HepG2 (cell line): ENCODE data around the gene SOCS1. TPM values are rescaled to one million over a fixed set of nuclear protein-coding genes. Genes with fewer than 3 reads are reported as not detected.

Experiments
- ATAC-seq: fragments of 200-7000 bp; cut with Tn5 transposase; 3 replicates; pipeline ENCODE4 v1.9.1; 2020; ENCODE audit warnings: mild to moderate bottlenecking, moderate library complexity
- BruUV-seq: library from RNA; stranded (reverse); fragments of 400-500 nt; replicated peaks from 2 replicates; lab custom pipeline; 2021; lab: Mats Ljungman, UMichigan
- CTCF ChIA-PET: fragments of 300-600 bp; formaldehyde crosslinking; extraction: SDS; loops from one replicate; lab custom pipeline; 2021; ENCODE audit warnings: low total read pairs, inconsistent platforms, low intra/inter-chr PET ratio; lab: Yijun Ruan, JAX
- POLR2A ChIA-PET: fragments of 350-600 bp; sonication (Branson Sonifier 250); formaldehyde crosslinking; loops from one replicate; lab custom pipeline; 2020; ENCODE audit warnings: antibody characterized with exemption, inconsistent platforms; lab: Yijun Ruan, JAX
- DNase-seq: peaks from one replicate; pipeline ENCODE4 v3.0.0-alpha.2; 2015; ENCODE audit warnings: low spot score
- FAIRE-seq: peaks from 3 replicates; lab custom pipeline; 2011; peaks lifted over from hg19 to GRCh38; lab: Jason Lieb, UNC
- H2AFZ ChIP-seq: one replicate; pipeline ENCODE4 v1.6.1; 2011; ENCODE audit warnings: low read length, inconsistent platforms
- H3K27ac ChIP-seq: fragments of 300-600 bp; 3 replicates; pipeline ENCODE4 v1.8.0; 2011; ENCODE audit warnings: mixed run types, mild to moderate bottlenecking, mixed read lengths, low read length, inconsistent platforms; ENCODE audit not compliant: insufficient read depth; ENCODE audit errors: extremely low read length
- H3K27me3 ChIP-seq, 2 experiments: fragments of 200-600 bp in 1 of 2; 2 replicates in 1 of 2; 3 replicates in 1 of 2; pipeline versions ENCODE4 v1.6.0 to v1.8.0; 2011; ENCODE audit warnings: low read length in 2 of 2, mild to moderate bottlenecking in 2 of 2, moderate library complexity in 2 of 2, inconsistent platforms in 1 of 2; ENCODE audit not compliant: insufficient read depth in 2 of 2, control insufficient read depth in 1 of 2
- H3K36me3 ChIP-seq, 2 experiments: fragments of 200-600 bp in 1 of 2; replicated peaks in 1 of 2; 2 replicates in 1 of 2; 3 replicates in 1 of 2; pipeline versions ENCODE4 v1.5.1 to v1.8.0; 2011; ENCODE audit warnings: low read length in 2 of 2, inconsistent platforms in 1 of 2; ENCODE audit not compliant: insufficient read depth in 2 of 2, control insufficient read depth in 1 of 2
- H3K4me1 ChIP-seq: 2 replicates; pipeline ENCODE4 v1.5.1; 2012; ENCODE audit warnings: low read length, inconsistent platforms; ENCODE audit not compliant: insufficient read depth
- H3K4me2 ChIP-seq: 2 replicates; pipeline ENCODE4 v1.6.0; 2011; ENCODE audit warnings: low read depth, low read length, inconsistent platforms
- H3K4me3 ChIP-seq, 3 experiments: fragments of 200-600 bp in 1 of 3; sonication (generic), shearing (Covaris generic) in 1 of 3; replicated peaks in 1 of 3; 2 replicates each; pipeline ENCODE4 v1.5.1; 2011 to 2016; ENCODE audit warnings: low read length in 3 of 3, inconsistent platforms in 2 of 3, low read depth in 2 of 3, mild to moderate bottlenecking in 2 of 3, control low read depth in 1 of 3, mixed read lengths in 1 of 3; ENCODE audit not compliant: insufficient read depth in 1 of 3
- H3K79me2 ChIP-seq: one replicate; pipeline ENCODE4 v1.6.1; 2011; ENCODE audit warnings: low read length, inconsistent platforms; ENCODE audit not compliant: insufficient read depth
- H3K9ac ChIP-seq: 2 replicates; pipeline ENCODE4 v1.6.0; 2011; ENCODE audit warnings: mild to moderate bottlenecking, low read depth, low read length, inconsistent platforms; ENCODE audit not compliant: insufficient read depth
- H3K9me3 ChIP-seq: 2 replicates; pipeline ENCODE4 v1.5.1; 2012; ENCODE audit warnings: mild to moderate bottlenecking, low read length
- H4K20me1 ChIP-seq: 2 replicates; pipeline ENCODE4 v1.6.0; 2011; ENCODE audit warnings: inconsistent platforms, mild to moderate bottlenecking, low read length, moderate library complexity; ENCODE audit not compliant: insufficient read depth
- ADNP ChIP-seq: sonication (generic); formaldehyde crosslinking; IDR thresholded peaks from 2 replicates; pipeline ENCODE4 v1.4.0; 2020; ENCODE audit warnings: missing genetic modification reagents
- ATF7 ChIP-seq, 2 experiments: fragments of 450-650 bp in 1 of 2; sonication (generic) in 1 of 2; formaldehyde crosslinking in 1 of 2; IDR thresholded peaks; 2 replicates each; pipeline versions ENCODE4 v1.4.0 to v1.6.1; 2016 to 2020; ENCODE audit warnings: antibody characterized with exemption in 1 of 2, mild to moderate bottlenecking in 1 of 2, missing genetic modification reagents in 1 of 2
- ATF7-NPFF ChIP-seq: sonication (generic); formaldehyde crosslinking; IDR thresholded peaks from 2 replicates; pipeline ENCODE4 v1.8.1; 2023; ENCODE audit warnings: mild to moderate bottlenecking, low read depth, missing genetic modification reagents, moderate library complexity
- BORCS8-MEF2B ChIP-seq: sonication (generic); formaldehyde crosslinking; IDR thresholded peaks from 2 replicates; pipeline ENCODE4 v1.8.0; 2022; ENCODE audit warnings: mild to moderate bottlenecking, missing genetic modification reagents
- CBX2 ChIP-seq, 2 experiments: fragments of 200-600 bp in 1 of 2; sonication (generic); formaldehyde crosslinking in 1 of 2; IDR thresholded peaks; 2 replicates each; pipeline versions ENCODE4 v1.7.0 to v1.8.1; 2018 to 2022; ENCODE audit warnings: low read depth in 2 of 2, low read length in 1 of 2, mild to moderate bottlenecking in 1 of 2, missing genetic modification reagents in 1 of 2
- CERS6 ChIP-seq: sonication (generic); formaldehyde crosslinking; IDR thresholded peaks from 2 replicates; pipeline ENCODE4 v1.5.0; 2020; ENCODE audit warnings: missing genetic modification reagents
- ERF ChIP-seq: IDR thresholded peaks from 2 replicates; pipeline ENCODE4 v1.6.1; 2018; ENCODE audit warnings: missing biosample characterization, missing genetic modification reagents
- GPN1 ChIP-seq: sonication (generic); formaldehyde crosslinking; IDR thresholded peaks from 2 replicates; pipeline ENCODE4 v1.5.1; 2020; ENCODE audit warnings: missing genetic modification reagents, borderline replicate concordance
- HDAC1 ChIP-seq: sonication (generic); formaldehyde crosslinking; IDR thresholded peaks from 2 replicates; pipeline ENCODE4 v1.5.1; 2020; ENCODE audit warnings: mild to moderate bottlenecking, missing genetic modification reagents
- IKZF1 ChIP-seq: fragments of 450-650 bp; IDR thresholded peaks from 2 replicates; pipeline ENCODE4 v1.7.1; 2016
- PRDM4 ChIP-seq: sonication (generic); formaldehyde crosslinking; IDR thresholded peaks from 2 replicates; pipeline ENCODE4 v1.9.0; 2021; ENCODE audit warnings: missing genetic modification reagents, borderline replicate concordance
- RAD21 ChIP-seq: fragments of 450-650 bp; formaldehyde crosslinking; IDR thresholded peaks from 2 replicates; pipeline ENCODE4 v1.5.0; 2020; ENCODE audit warnings: mild to moderate bottlenecking
- RAD51 ChIP-seq: fragments of 450-650 bp; IDR thresholded peaks from 2 replicates; pipeline ENCODE4 v1.6.1; 2016; ENCODE audit warnings: borderline replicate concordance
- ZBTB7A ChIP-seq: sonication (generic); formaldehyde crosslinking; IDR thresholded peaks from 2 replicates; pipeline ENCODE4 v1.8.0; 2022; ENCODE audit warnings: mild to moderate bottlenecking, missing genetic modification reagents
- ZNF441 ChIP-seq: sonication (generic); formaldehyde crosslinking; IDR thresholded peaks from 2 replicates; pipeline ENCODE4 v1.7.0; 2021; ENCODE audit warnings: missing genetic modification reagents, borderline replicate concordance
- ZNF674 ChIP-seq: sonication (generic); formaldehyde crosslinking; IDR thresholded peaks from 2 replicates; pipeline ENCODE4 v1.5.0; 2020; ENCODE audit warnings: low read depth, mild to moderate bottlenecking, missing genetic modification reagents
- ZNF777 ChIP-seq: sonication (generic); formaldehyde crosslinking; IDR thresholded peaks from 2 replicates; pipeline ENCODE4 v1.4.0; 2020; ENCODE audit warnings: missing genetic modification reagents
- ZSCAN22 ChIP-seq: sonication (generic); formaldehyde crosslinking; IDR thresholded peaks from 2 replicates; pipeline ENCODE4 v1.4.0; 2020; ENCODE audit warnings: mild to moderate bottlenecking, missing genetic modification reagents
- WGBS: methylation state at CpG from one replicate; pipeline ENCODE4 v1.1.6; 2017; ENCODE audit warnings: low lambda C conversion rate; 5-methylcytosine and 5-hydroxymethylcytosine counted together
- in situ Hi-C: cut with HindIII; loops from 2 replicates; pipeline ENCODE4 v1.10.0; 2017; ENCODE audit warnings: low pct_unique_long_range_greater_than_20kb; ENCODE audit not compliant: extremely low pct_ligation_motif_present
- intact Hi-C: fragments of 100-400 bp; cut with micrococcal nuclease; formaldehyde crosslinking; loops from one replicate; pipeline ENCODE4 v1.10.0; 2022; ENCODE audit not compliant: unreplicated experiment
- polyA plus RNA-seq, 8 experiments: library from polyadenylated mRNA; depleted of rRNA in 3 of 8; stranded (reverse) in 7 of 8; unstranded in 1 of 8; fragments of >200 nt; fragmentation: Illumina TruSeq in 4 of 8; extraction: Trizol in 4 of 8; gene quantifications; 2 replicates each; pipeline versions ENCODE4 v1.2.1 to v1.2.3, GENCODE V29; 2011 to 2016; ENCODE audit warnings: low read depth in 4 of 8, missing spikeins in 1 of 8, mixed read lengths in 1 of 8; ENCODE audit not compliant: insufficient read depth in 1 of 8
- total RNA-seq, 5 experiments: library from RNA; depleted of rRNA; stranded (reverse); fragments of >200 nt; fragmentation: Illumina TruSeq; extraction: Trizol; gene quantifications; 2 replicates each; pipeline ENCODE4 v1.2.3, GENCODE V29; 2016; ENCODE audit warnings: low read depth in 1 of 5
- TF ChIP-seq, protein P1 (sequence below): sonication (generic); formaldehyde crosslinking; IDR thresholded peaks from 2 replicates; pipeline ENCODE4 v1.9.0; 2021; ENCODE audit warnings: missing genetic modification reagents, borderline replicate concordance
- TF ChIP-seq, protein P2 (sequence below): IDR thresholded peaks from 2 replicates; pipeline ENCODE4 v1.6.1; 2016; ENCODE audit warnings: low read depth, borderline replicate concordance

The SOCS1 gene
- total and polyA plus RNA-seq, 2 of the 13 experiments (the other 11 are each of a cell fraction or from before 2014, with no cell fraction given), result 5.3 to 6.3 TPM

DNA sequence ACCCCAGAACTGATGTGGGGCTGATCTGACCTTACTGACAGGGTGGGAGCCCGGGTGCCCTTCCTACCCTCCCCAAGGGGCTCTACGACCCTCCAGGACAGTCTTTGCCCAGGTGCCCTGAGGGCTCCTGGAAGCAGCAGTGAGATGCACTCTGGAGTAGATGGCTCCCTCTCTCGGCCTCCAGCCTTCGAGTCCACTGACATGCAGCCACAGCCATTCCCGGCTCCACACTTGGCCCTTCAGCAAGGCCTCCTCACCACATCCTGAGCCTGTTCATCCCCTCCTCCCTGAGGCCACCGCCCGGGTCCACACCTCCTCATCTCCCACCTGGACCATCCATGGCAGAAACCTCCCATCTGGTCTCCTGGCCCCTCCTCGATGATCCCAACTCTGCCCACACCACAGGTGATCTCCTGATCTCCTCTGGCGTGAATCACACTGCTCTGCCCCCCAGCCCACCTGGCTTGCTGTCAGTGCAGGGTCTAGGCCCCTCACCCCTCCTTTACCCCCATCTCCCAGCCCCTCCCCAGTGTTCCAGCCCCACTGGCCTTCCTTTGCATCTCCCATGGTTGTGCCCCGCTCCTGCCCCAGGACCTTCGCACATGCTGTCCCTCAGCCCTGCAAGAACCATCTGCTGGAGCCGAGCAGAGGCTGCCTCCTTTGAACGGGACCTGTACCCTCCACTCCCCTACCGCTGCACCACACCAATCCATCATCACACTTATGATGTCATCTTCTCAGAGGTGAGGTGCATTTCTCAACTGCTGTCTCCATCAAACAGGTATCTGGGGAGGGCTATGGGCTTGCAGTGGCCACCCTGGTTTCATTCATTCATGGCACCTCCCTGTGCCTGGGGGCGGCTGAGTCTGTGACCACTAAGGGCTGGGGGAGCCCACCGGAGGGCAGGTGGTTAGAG is 44.7 kb downstream of the SOCS1 start:
- no peaks in the 10 kb centered on the region for H4K20me1 ChIP-seq
- intact Hi-C loops, result loop anchor here (2.0 kb wide), 1 partner anchor 241 kb away; no protein-coding TSS in a partner anchor
- no peak overlapping the region for H2AFZ ChIP-seq
- H3K4me2 ChIP-seq, result no peak overlapping the region
- peak; percentile 33 for DNase-seq
- H3K36me3 ChIP-seq, result no peaks in the 10 kb centered on the region
- H3K4me3 ChIP-seq, result no peak overlapping the region
- peaks cover 5% of the 10 kb centered on the region for H3K4me1 ChIP-seq
- H3K9ac ChIP-seq, result no peak overlapping the region
- WGBS, result 36% methylated on average over 15 of the region's 16 CpGs
- BruUV-seq, result no TSS peak
- peaks cover 3 to 41% of the 10 kb centered on the region in 2 experiments for H3K27me3 ChIP-seq
- in situ Hi-C loops, result no loop called here
- peaks cover 13% of the 10 kb centered on the region for H3K9me3 ChIP-seq
- peak; percentile 77 for FAIRE-seq
- no peaks in the 10 kb centered on the region for H3K79me2 ChIP-seq
- ChIA-PET POLR2A (no interaction called here), CTCF (no interaction called here)
- ATAC-seq, result peak; percentile 68
- no peak overlapping the region for H3K27ac ChIP-seq
- TF ChIP-seq ERF (no peak), RAD21 (peak; percentile 50; the same call in 1 of the 2 replicates), BORCS8-MEF2B (CRISPR knock-in tag) (no peak), ATF7-NPFF (CRISPR knock-in tag) (no peak), CERS6 (CRISPR knock-in tag) (no peak), ATF7 (IDR thresholded peaks at IDR 0.05) (peak; percentile 94), ATF7 (CRISPR knock-in tag; IDR thresholded peaks at IDR 0.05) (no peak), ZSCAN22 (CRISPR knock-in tag) (no peak), RAD51 (no peak), HDAC1 (CRISPR knock-in tag) (no peak), ADNP (CRISPR knock-in tag) (no peak), IKZF1 (no peak), ZNF777 (CRISPR knock-in tag) (no peak), GPN1 (CRISPR knock-in tag) (no peak), ZBTB7A (CRISPR knock-in tag) (no peak), ZNF674 (CRISPR knock-in tag) (no peak), CBX2 (IDR thresholded peaks at IDR 0.05; ENCODE audit: low read depth, low read length) (no peak), CBX2 (CRISPR knock-in tag; IDR thresholded peaks at IDR 0.05; ENCODE audit: low read depth) (no peak), PRDM4 (CRISPR knock-in tag) (no peak), ZNF441 (no peak)
- TF ChIP-seq, protein P1, sequence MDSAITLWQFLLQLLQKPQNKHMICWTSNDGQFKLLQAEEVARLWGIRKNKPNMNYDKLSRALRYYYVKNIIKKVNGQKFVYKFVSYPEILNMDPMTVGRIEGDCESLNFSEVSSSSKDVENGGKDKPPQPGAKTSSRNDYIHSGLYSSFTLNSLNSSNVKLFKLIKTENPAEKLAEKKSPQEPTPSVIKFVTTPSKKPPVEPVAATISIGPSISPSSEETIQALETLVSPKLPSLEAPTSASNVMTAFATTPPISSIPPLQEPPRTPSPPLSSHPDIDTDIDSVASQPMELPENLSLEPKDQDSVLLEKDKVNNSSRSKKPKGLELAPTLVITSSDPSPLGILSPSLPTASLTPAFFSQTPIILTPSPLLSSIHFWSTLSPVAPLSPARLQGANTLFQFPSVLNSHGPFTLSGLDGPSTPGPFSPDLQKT (CRISPR knock-in tag), result no peak
- TF ChIP-seq, protein P2, sequence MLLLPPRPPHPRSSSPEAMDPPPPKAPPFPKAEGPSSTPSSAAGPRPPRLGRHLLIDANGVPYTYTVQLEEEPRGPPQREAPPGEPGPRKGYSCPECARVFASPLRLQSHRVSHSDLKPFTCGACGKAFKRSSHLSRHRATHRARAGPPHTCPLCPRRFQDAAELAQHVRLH (CRISPR knock-in tag), result no peak
